A549 treated with Mapracorat at 1 μM for 4 hours (cell line): Measurements from ENCODE around the gene CALU. TPM values are rescaled to one million over a fixed set of nuclear protein-coding genes. Genes with fewer than 3 reads are reported as not detected.

Source experiments
- total RNA-seq: library from RNA; stranded (reverse); fragments of 200-300 nt; extraction: Qiagen RNA extraction; gene quantifications from 5 replicates; pipeline ENCODE4 v1.2.3, GENCODE V29; 2022

CALU gene
- 123 to 185 TPM (median 155 TPM) in 5 replicates for total RNA-seq

GRCh38 chr7:128739048-128739962, at the start of gene CALU:
Gene CALU, plus strand, starts transcription at chr7:128739359. Its CDS starts 9,225 bp downstream, at chr7:128748584.

GRCh38 chr7:128775744-128776474, 36.8 kb downstream of the CALU start, which contains the start of gene OPN1SW:
Gene OPN1SW, minus strand, starts transcription at chr7:128775794. Its CDS starts 13 bp downstream, at chr7:128775781.

GRCh38 chr7:128791121-128791971, 52.2 kb downstream of the CALU start, which contains the start of gene CCDC136:
Gene CCDC136, plus strand, starts transcription at chr7:128791968. Its CDS starts 444 bp downstream, at chr7:128792412.

Other genes starting within 250 kb of the CALU start
- gene GARIN1A, start 67.1 kb upstream of the CALU start, total RNA-seq = 0.26 to 1.1 TPM (median 0.34 TPM) in 5 replicates
- gene OPN1SW, start 36.4 kb downstream of the CALU start, total RNA-seq = not detected in 5 replicates
- 1.4 to 2.2 TPM (median 2.0 TPM) in 5 replicates for gene CCDC136, start 52.6 kb downstream of the CALU start, total RNA-seq
- 3.6 to 5.7 TPM (median 3.8 TPM) in 5 replicates for gene FLNC, start 91.0 kb downstream of the CALU start, total RNA-seq
- 237 to 276 TPM (median 253 TPM) in 5 replicates for gene ATP6V1F, start 123.5 kb downstream of the CALU start, total RNA-seq
- gene KCP, start 171.3 kb downstream of the CALU start, total RNA-seq = 0.05 to 0.30 TPM (median 0.15 TPM) in 5 replicates
- 13.4 to 16.7 TPM (median 14.9 TPM) in 5 replicates for gene IRF5, start 198.6 kb downstream of the CALU start, total RNA-seq